Activated T-cell treated with anti-CD3 and anti-CD28 coated beads for 1 hour (primary cell): ENCODE results near the gene RBM34.
"Not testable (repeated sequence)": the region's sequence is repeated elsewhere in the genome, so short reads cannot be mapped to it uniquely, and the experiment has no call there.

Experiments used
- DNase-seq: peaks from one replicate; pipeline ENCODE4 v3.0.0-alpha.2; 2020; ENCODE audit warnings: low read depth

Gene RBM34

GRCh38 chr1:235091319-235092044 is 69.6 kb downstream of the RBM34 start:
- not testable (repeated sequence) for DNase-seq

GRCh38 chr1:235090406-235091069 is 70.5 kb downstream of the RBM34 start:
- no peak for DNase-seq

DNA sequence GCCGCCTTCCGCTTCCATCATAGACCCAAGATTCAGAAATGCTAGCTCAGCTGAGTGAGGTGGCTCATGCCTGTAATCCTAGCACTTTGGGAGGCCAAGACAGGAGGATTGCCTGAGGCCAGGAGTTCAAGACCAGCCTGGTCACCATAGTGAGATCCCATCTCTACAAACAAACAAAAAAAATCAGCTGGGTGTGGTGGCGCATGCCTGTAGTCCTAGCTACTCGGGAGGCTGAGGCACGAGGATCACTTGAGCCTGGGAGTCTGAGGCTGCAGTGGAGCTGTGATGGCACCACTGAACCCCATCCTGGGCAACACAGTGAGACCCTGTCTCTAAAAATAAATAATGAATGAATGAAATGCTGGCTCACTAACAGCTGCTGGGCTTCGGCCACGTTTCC is 72.1 kb downstream of the RBM34 start:
- DNase-seq, result no peak

- DNase-seq, result no peak
Observed at GRCh38 chr1:235088430-235088829, 72.6 kb downstream of the RBM34 start.

DNA sequence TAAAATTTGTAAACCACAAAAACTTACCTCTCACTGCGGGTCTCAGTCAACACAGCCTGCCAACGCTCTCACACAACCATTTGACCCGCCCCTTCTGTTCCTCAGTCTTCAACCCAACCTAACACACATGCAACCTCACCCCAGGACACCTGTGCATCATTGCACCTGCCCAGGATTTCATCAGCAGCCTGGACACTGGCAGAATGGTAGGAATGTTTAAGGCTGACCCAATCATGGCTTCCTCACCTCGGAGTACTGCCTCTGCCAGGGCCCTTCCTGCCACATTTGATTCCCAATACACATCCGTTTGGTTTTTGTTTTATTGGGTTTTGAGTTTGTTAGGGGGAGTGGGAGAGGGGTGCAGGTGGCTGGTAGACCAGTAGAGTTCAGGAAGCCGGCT is 73.1 kb downstream of the RBM34 start:
- no peak for DNase-seq

- DNase-seq, result not testable (repeated sequence)
Observed at GRCh38 chr1:235085411-235086117, 75.5 kb downstream of the RBM34 start.
